Fibroblast of mammary gland (primary cell): Measurements from ENCODE around the gene COL23A1.

Experiments
- DNase-seq: peaks from one replicate; pipeline ENCODE4 v3.0.0-alpha.2; 2010; ENCODE audit warnings: low read depth
- H3K4me3 ChIP-seq: 2 replicates; pipeline ENCODE4 v1.5.1; 2011; ENCODE audit warnings: low read depth, mild to moderate bottlenecking, low read length, moderate library complexity; ENCODE audit not compliant: control insufficient read depth
- TF ChIP-seq, protein P1 (sequence below): conservative IDR thresholded peaks from 2 replicates; pipeline ENCODE4 v1.5.1; 2011; ENCODE audit warnings: low read depth, low read length, inconsistent platforms; ENCODE audit not compliant: control insufficient read depth, insufficient read depth

The COL23A1 gene

GRCh38 chr5:178572617-178573016 is 17.6 kb downstream of the COL23A1 start:
- TF ChIP-seq, protein P1, sequence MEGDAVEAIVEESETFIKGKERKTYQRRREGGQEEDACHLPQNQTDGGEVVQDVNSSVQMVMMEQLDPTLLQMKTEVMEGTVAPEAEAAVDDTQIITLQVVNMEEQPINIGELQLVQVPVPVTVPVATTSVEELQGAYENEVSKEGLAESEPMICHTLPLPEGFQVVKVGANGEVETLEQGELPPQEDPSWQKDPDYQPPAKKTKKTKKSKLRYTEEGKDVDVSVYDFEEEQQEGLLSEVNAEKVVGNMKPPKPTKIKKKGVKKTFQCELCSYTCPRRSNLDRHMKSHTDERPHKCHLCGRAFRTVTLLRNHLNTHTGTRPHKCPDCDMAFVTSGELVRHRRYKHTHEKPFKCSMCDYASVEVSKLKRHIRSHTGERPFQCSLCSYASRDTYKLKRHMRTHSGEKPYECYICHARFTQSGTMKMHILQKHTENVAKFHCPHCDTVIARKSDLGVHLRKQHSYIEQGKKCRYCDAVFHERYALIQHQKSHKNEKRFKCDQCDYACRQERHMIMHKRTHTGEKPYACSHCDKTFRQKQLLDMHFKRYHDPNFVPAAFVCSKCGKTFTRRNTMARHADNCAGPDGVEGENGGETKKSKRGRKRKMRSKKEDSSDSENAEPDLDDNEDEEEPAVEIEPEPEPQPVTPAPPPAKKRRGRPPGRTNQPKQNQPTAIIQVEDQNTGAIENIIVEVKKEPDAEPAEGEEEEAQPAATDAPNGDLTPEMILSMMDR, result no peak
- H3K4me3 ChIP-seq, result no peak overlapping the region
- no peak for DNase-seq

DNA sequence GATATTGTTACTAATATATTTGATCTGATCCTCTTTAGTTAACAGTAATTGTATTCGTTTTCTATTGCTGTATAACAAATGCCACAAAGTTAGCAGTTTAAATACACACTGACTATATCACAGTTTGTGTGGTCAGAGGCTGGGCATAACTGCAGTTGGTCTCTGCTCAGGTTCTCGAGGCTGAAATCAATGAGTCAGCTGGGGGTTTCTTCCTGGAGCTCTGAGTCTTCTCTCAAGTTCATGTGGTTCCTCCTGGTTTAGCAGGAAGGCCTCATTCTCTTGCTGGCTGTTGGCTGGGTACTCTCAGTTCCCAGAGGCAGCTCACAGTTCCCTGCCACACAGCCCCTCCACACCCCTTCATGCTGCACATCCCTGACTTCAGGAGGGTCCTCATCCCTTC is 20.7 kb downstream of the COL23A1 start:
- TF ChIP-seq, protein P1, result no peak
- H3K4me3 ChIP-seq, result no peak overlapping the region

GRCh38 chr5:178564811-178565550 is 25.2 kb downstream of the COL23A1 start:
- TF ChIP-seq, protein P1, result no peak
- H3K4me3 ChIP-seq, result no peak overlapping the region
- DNase-seq, result no peak

More for the DNA sequence above, 20.7 kb downstream of the COL23A1 start:
- no peak for DNase-seq

GRCh38 chr5:178564397-178564796 is 25.8 kb downstream of the COL23A1 start:
- no peak for DNase-seq
- H3K4me3 ChIP-seq, result no peak overlapping the region
- TF ChIP-seq, protein P1, result no peak

GRCh38 chr5:178563621-178564020 is 26.6 kb downstream of the COL23A1 start:
- DNase-seq, result no peak
- TF ChIP-seq, protein P1, result no peak
- no peak overlapping the region for H3K4me3 ChIP-seq

GRCh38 chr5:178561746-178562264 is 28.4 kb downstream of the COL23A1 start:
- H3K4me3 ChIP-seq, result no peak overlapping the region
- no peak for DNase-seq
- TF ChIP-seq, protein P1, result no peak
